GM18520 (cell line): ENCODE measurements around the gene SPATS2.

Source experiments
- ATAC-seq: cut with Tn5 transposase; IDR thresholded peaks from one replicate; pipeline ENCODE4 v1.9.1; 2021; ENCODE audit not compliant: unreplicated experiment

SPATS2 gene

GRCh38 chr12:49567611-49568441 is 200.6 kb downstream of the SPATS2 start, which contains the start of gene MCRS1:
Gene MCRS1, minus strand, starts transcription at chr12:49568142. Its CDS starts 1,411 bp downstream, at chr12:49566731.
- peak; percentile 69 for ATAC-seq

DNA sequence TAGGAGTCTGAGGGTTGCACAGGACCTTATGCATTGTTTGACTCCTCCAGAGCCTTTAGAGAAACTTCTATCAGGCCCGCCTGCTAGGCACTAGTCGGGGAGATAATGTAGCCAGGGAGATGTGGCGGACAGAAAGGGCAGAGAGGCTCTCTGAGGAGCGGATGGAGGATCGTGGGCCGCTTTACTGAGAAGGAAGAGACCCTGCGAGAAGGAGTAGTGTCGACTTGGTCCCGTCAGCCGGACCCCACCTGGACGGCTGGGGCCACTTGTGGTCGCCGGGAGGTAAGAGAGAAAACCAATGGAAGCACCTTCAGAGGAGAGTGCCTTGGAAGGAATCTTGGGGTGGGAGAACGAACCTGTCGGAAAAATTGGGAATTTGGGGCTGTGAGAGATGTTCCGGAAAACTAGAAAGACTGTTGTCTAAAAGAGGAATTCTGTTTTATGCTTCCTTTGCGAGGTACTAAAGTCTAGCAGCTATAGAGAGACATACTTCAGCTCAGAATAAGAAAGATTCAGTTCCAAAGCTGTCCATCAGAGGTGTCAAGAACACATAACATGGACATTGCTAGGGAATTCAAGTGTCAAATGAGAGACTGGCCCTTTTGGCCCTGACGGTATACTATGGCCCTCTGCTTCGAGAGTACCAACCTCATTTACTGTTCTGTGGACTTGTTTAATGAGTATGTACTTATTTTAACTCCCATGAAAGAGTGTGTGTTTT is 201.3 kb downstream of the SPATS2 start:
- peak; percentile 10 for ATAC-seq
